Hepatocyte (in vitro differentiated cells): Measurements from ENCODE around the gene NOC4L. TPM values are rescaled to one million over a fixed set of nuclear protein-coding genes. Genes with fewer than 3 reads are reported as not detected.
"Not testable (repeated sequence)": the region's sequence is repeated elsewhere in the genome, so short reads cannot be mapped to it uniquely, and the experiment has no call there.

ENCODE experiments used
- DNase-seq: peaks from one replicate; pipeline ENCODE4 v3.0.0-alpha.2; 2016; ENCODE audit warnings: low spot score
- H2AFZ ChIP-seq: fragments of 200-600 bp; sonication (generic); 2 replicates; pipeline ENCODE4 v1.6.0; 2016; ENCODE audit warnings: antibody characterized with exemption, mild to moderate bottlenecking
- H3K27ac ChIP-seq: fragments of 200-600 bp; sonication (generic); 2 replicates; pipeline ENCODE4 v1.5.1; 2016; ENCODE audit warnings: mild to moderate bottlenecking
- H3K27me3 ChIP-seq: fragments of 200-600 bp; sonication (generic); 2 replicates; pipeline ENCODE4 v1.6.1; 2016
- H3K36me3 ChIP-seq: fragments of 200-600 bp; sonication (generic); replicated peaks from 2 replicates; pipeline ENCODE4 v1.5.1; 2016; ENCODE audit warnings: low read depth; ENCODE audit not compliant: insufficient read depth
- H3K4me1 ChIP-seq: fragments of 200-600 bp; sonication (generic); 2 replicates; pipeline ENCODE4 v1.5.1; 2016; ENCODE audit warnings: mild to moderate bottlenecking, moderate library complexity; ENCODE audit not compliant: insufficient read depth
- H3K4me2 ChIP-seq: fragments of 200-600 bp; sonication (generic); 2 replicates; pipeline ENCODE4 v1.6.0; 2016
- H3K4me3 ChIP-seq: fragments of 200-600 bp; sonication (generic); 2 replicates; pipeline ENCODE4 v1.5.1; 2016; ENCODE audit warnings: mild to moderate bottlenecking
- H3K79me2 ChIP-seq: fragments of 200-600 bp; sonication (generic); 2 replicates; pipeline ENCODE4 v1.6.0; 2017; ENCODE audit warnings: mild to moderate bottlenecking
- H3K9me2 ChIP-seq: fragments of 200-600 bp; sonication (generic); replicated peaks from 2 replicates; pipeline ENCODE4 v1.6.0; 2017; ENCODE audit warnings: mild to moderate bottlenecking; ENCODE audit not compliant: insufficient read depth
- H3K9me3 ChIP-seq: fragments of 200-600 bp; sonication (generic); 2 replicates; pipeline ENCODE4 v1.5.1; 2016; ENCODE audit warnings: low read depth, mild to moderate bottlenecking
- H4K20me1 ChIP-seq: fragments of 200-600 bp; sonication (generic); 2 replicates; pipeline ENCODE4 v1.6.0; 2016; ENCODE audit warnings: mild to moderate bottlenecking; ENCODE audit not compliant: insufficient read depth, poor library complexity, severe bottlenecking
- CTCF ChIP-seq: fragments of 200-600 bp; sonication (generic); IDR thresholded peaks from 2 replicates; pipeline ENCODE4 v1.5.1; 2016; ENCODE audit warnings: antibody characterized with exemption, mild to moderate bottlenecking; ENCODE audit not compliant: poor library complexity
- EZH2 ChIP-seq: fragments of 200-600 bp; sonication (generic); IDR thresholded peaks from 2 replicates; pipeline ENCODE4 v1.6.1; 2016; ENCODE audit warnings: antibody characterized with exemption, mild to moderate bottlenecking, borderline replicate concordance
- EZH2phosphoT487 ChIP-seq: fragments of 200-600 bp; sonication (generic); IDR thresholded peaks from one replicate; pipeline ENCODE4 v1.6.1; 2018; ENCODE audit warnings: antibody characterized with exemption, mild to moderate bottlenecking, low read depth, moderate library complexity; ENCODE audit not compliant: unreplicated experiment, severe bottlenecking
- WGBS: methylation state at CpG from one replicate; pipeline ENCODE4 v1.1.6; 2016; ENCODE audit warnings: low lambda C conversion rate; ENCODE audit errors: missing lambda C conversion rate; 5-methylcytosine and 5-hydroxymethylcytosine counted together
- polyA plus RNA-seq: library from polyadenylated mRNA; unstranded; fragments of >200 nt; fragmentation: Nextera tagmentation; extraction: Ambion mirVana; gene quantifications from 2 replicates; pipeline ENCODE4 v1.2.1, GENCODE V29; 2016
- total RNA-seq: library from RNA; depleted of rRNA; stranded (reverse); fragments of >200 nt; gene quantifications from 2 replicates; pipeline ENCODE4 v1.2.3, GENCODE V29; 2014

The NOC4L gene
- total and polyA plus RNA-seq, 2 experiments from 2014 or later, result 8.9 to 31.8 TPM

- 95% methylated on average over 39 of the region's 39 CpGs for WGBS
These were observed 11.4 kb upstream of the NOC4L start for GRCh38 chr12:132132609-132133430.

GRCh38 chr12:132133952-132134652, 10.2 kb upstream of the NOC4L start:
- Histone ChIP-seq H3K79me2 (no peaks in the 10 kb centered on the region), H3K4me1 (no peaks in the 10 kb centered on the region), H3K27ac (no peak overlapping the region), H4K20me1 (no peaks in the 10 kb centered on the region), H3K27me3 (no peaks in the 10 kb centered on the region), H3K36me3 (no peaks in the 10 kb centered on the region), H3K9me3 (no peaks in the 10 kb centered on the region), H3K9me2 (no peaks in the 10 kb centered on the region), H2AFZ (no peak overlapping the region), H3K4me2 (no peak overlapping the region), H3K4me3 (no peak overlapping the region)
- DNase-seq, result no peak
- TF ChIP-seq EZH2 (no peak), CTCF (no peak), EZH2phosphoT487 (no peak)
- WGBS, result 54% methylated on average over 23 of the region's 27 CpGs

More at GRCh38 chr12:132132609-132133430, 11.4 kb upstream of the NOC4L start:
- Histone ChIP-seq H3K4me3 (no peak overlapping the region), H3K36me3 (peaks cover 4% of the 10 kb centered on the region), H3K4me2 (no peak overlapping the region), H3K9me3 (no peaks in the 10 kb centered on the region), H3K4me1 (no peaks in the 10 kb centered on the region), H4K20me1 (no peaks in the 10 kb centered on the region), H3K27ac (no peak overlapping the region), H3K27me3 (no peaks in the 10 kb centered on the region), H3K9me2 (no peaks in the 10 kb centered on the region), H2AFZ (no peak overlapping the region), H3K79me2 (no peaks in the 10 kb centered on the region)
- no peak for DNase-seq
- TF ChIP-seq EZH2 (no peak), CTCF (no peak), EZH2phosphoT487 (no peak)

GRCh38 chr12:132134653-132135183, 9.5 kb upstream of the NOC4L start:
- H3K4me2 ChIP-seq, H3K9me3 ChIP-seq, H3K27ac ChIP-seq, H2AFZ ChIP-seq, H4K20me1 ChIP-seq, H3K4me1 ChIP-seq, DNase-seq, H3K27me3 ChIP-seq, H3K4me3 ChIP-seq, H3K36me3 ChIP-seq, H3K79me2 ChIP-seq, H3K9me2 ChIP-seq: not testable (repeated sequence)
- WGBS, result no CpG with 5 or more reads among the region's 39 CpGs

- 94% methylated on average over 9 of the region's 21 CpGs for WGBS
These were observed 8.0 kb upstream of the NOC4L start for GRCh38 chr12:132136226-132136625.

More at GRCh38 chr12:132136226-132136625, 8.0 kb upstream of the NOC4L start:
- H3K4me3 ChIP-seq, H3K27me3 ChIP-seq, H3K9me3 ChIP-seq, H2AFZ ChIP-seq, H3K79me2 ChIP-seq, H4K20me1 ChIP-seq, H3K4me2 ChIP-seq, H3K36me3 ChIP-seq, H3K27ac ChIP-seq, DNase-seq, H3K9me2 ChIP-seq, H3K4me1 ChIP-seq: not testable (repeated sequence)
